Tibial artery (tissue), 4 donors: ENCODE data around the gene NTMT1.

ENCODE experiments used
- DNase-seq, 2 donors: peaks; one replicate each; pipeline ENCODE4 v3.0.0-alpha.2; 2019
- H3K27ac ChIP-seq, 2 donors: fragments of 200-600 bp; sonication (generic) in 1 of 2; 1 replicate in 1 of 2; 2 replicates in 1 of 2; pipeline ENCODE4 v1.5.1; 2018 to 2019; ENCODE audit warnings: mild to moderate bottlenecking in 1 of 2
- H3K27me3 ChIP-seq, 2 donors: fragments of 200-600 bp; sonication (generic) in 1 of 2; one replicate each; pipeline versions ENCODE4 v1.5.1 to v1.6.0; 2016 to 2019
- H3K36me3 ChIP-seq, 3 donors: fragments of 200-600 bp; sonication (generic) in 2 of 3; one replicate each; pipeline ENCODE4 v1.5.1; 2016 to 2019; ENCODE audit warnings: mild to moderate bottlenecking in 2 of 3
- H3K4me1 ChIP-seq, 4 donors: fragments of 200-600 bp; sonication (generic) in 2 of 4; 1 replicate in 3 of 4; 2 replicates in 1 of 4; pipeline ENCODE4 v1.5.1; 2016 to 2019
- H3K4me3 ChIP-seq, 2 donors: fragments of 200-600 bp; sonication (generic) in 1 of 2; 1 replicate in 1 of 2; 2 replicates in 1 of 2; pipeline ENCODE4 v1.5.1; 2018 to 2019; ENCODE audit warnings: mild to moderate bottlenecking in 2 of 2
- H3K9me3 ChIP-seq, 3 donors: fragments of 200-600 bp; sonication (generic) in 1 of 3; one replicate each; pipeline ENCODE4 v1.5.1; 2016 to 2019
- intact Hi-C: fragments of 100-400 bp; cut with DNase I; formaldehyde crosslinking; loops from one replicate; pipeline ENCODE4 v1.15.0; 2023; ENCODE audit warnings: low total_unique reads
- TF ChIP-seq, protein P1 (sequence below), 2 experiments: fragments of 200-600 bp in 1 of 2; fragments of 450-650 bp in 1 of 2; IDR thresholded peaks; one replicate each; pipeline ENCODE4 v1.5.1; 2017 to 2019; ENCODE audit warnings: antibody characterized with exemption in 2 of 2, mild to moderate bottlenecking in 1 of 2, moderate library complexity in 1 of 2

The NTMT1 gene

DNA sequence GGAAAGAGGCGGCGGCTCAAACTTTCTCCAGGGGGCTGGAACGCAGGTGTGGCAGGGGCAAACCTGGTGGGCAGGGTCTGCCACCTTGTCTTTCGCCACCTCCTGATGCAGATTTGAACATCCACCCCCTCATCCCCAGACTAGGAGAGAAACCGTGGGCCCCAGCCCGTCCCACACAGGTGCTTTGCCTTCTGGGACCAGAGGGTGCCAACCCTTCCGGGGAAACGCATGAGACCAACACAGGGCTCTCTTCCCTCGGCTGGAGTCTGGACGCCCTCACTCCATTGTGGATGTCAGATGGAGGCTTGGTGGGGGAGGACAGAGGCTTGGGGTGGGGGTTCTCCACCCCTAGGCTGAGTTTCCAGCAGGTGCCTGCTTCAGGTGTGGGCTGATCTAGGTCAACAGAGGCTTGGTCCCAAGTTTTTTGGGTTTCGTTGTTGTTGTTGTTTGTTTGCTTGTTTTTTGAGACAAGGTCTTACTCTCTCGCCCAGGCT is 14.6 kb upstream of the NTMT1 start:
- TF ChIP-seq, protein P1, sequence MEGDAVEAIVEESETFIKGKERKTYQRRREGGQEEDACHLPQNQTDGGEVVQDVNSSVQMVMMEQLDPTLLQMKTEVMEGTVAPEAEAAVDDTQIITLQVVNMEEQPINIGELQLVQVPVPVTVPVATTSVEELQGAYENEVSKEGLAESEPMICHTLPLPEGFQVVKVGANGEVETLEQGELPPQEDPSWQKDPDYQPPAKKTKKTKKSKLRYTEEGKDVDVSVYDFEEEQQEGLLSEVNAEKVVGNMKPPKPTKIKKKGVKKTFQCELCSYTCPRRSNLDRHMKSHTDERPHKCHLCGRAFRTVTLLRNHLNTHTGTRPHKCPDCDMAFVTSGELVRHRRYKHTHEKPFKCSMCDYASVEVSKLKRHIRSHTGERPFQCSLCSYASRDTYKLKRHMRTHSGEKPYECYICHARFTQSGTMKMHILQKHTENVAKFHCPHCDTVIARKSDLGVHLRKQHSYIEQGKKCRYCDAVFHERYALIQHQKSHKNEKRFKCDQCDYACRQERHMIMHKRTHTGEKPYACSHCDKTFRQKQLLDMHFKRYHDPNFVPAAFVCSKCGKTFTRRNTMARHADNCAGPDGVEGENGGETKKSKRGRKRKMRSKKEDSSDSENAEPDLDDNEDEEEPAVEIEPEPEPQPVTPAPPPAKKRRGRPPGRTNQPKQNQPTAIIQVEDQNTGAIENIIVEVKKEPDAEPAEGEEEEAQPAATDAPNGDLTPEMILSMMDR (IDR thresholded peaks at IDR 0.05): peak in 1 of 2 experiments; percentile 58
- DNase-seq: no peak

DNA sequence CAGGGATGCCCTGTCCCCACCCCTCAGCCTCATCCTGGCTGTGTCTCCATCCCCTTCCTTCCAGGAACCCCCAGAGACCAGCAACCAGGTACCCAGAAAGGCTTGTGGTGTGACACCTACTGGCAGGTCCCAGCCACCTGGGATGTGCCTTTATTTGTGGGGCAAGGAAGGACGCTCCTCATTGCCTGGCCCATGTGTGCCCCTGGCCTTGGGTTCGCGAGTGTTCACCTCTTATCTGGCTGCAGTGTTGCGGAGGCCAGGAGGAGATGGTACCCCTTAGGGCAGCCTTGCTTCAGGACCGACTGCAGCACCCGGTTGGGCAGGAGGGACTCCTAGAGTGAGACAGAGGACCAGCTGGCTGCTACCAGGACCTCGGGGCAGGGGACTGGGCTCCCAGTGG is 13.8 kb upstream of the NTMT1 start:
- no peaks in the 10 kb centered on the region for H3K9me3 ChIP-seq
- no peak overlapping the region for H3K27ac ChIP-seq
- TF ChIP-seq, protein P1 (IDR thresholded peaks at IDR 0.05): no peak
- no peaks in the 10 kb centered on the region for H3K36me3 ChIP-seq
- peaks cover 0 to 51% (median 39%) of the 10 kb centered on the region in 4 donors for H3K4me1 ChIP-seq
- H3K27me3 ChIP-seq: no peaks in the 10 kb centered on the region
- intact Hi-C loops: loop anchor here (10.0 kb wide), 1 partner anchor 217 kb away; no protein-coding TSS in a partner anchor
- H3K4me3 ChIP-seq: no peak overlapping the region
- DNase-seq: no peak

More for the DNA sequence above, 14.6 kb upstream of the NTMT1 start:
- Histone ChIP-seq H3K9me3 (no peaks in the 10 kb centered on the region), H3K4me3 (peak overlapping the region in 1 of 2 donors; percentile 89), H3K27me3 (no peaks in the 10 kb centered on the region), H3K27ac (peak overlapping the region; percentile 94 to 95), H3K4me1 (peaks cover 0 to 52% (median 44%) of the 10 kb centered on the region in 4 donors), H3K36me3 (no peaks in the 10 kb centered on the region)
- intact Hi-C loops: loop anchor here (2.0 to 10.0 kb wide), 2 partner anchors 217 to 473 kb away; no protein-coding TSS in a partner anchor

DNA sequence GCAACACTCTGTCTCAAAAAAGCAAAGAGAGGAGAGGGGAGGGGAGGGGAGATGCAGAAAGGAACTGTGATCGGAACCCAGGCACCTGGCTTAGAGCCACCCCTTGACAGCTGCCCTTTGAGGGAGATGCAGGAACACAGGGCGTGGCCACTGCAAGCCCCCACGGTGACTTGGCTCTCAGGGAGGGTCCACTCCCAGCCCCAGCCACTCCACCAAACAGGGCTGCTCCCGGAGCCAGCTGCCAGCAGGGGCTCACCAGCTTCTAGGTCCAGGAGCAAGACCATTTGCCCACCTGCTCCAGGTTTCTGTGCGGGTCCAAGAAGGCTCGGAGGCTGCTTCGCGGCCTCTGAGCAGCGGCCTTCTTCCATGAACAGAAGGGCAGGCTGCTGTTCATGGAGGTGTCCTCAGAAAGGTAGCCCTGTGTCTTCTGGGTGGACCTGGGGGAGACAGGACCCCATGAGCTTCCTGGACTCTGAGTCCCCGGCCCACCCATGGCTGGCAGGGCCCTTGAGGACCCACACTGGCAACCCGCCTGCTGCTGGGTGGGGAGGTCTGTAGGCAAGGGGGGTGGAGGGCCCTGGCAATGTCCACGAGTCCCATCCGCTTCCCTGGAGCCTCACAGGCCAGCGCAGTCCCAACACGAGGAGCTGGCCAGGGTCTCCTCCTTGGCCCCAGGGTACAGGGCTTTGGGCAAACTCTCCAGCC is 13.0 kb upstream of the NTMT1 start:
- Histone ChIP-seq H3K27ac (peak overlapping the region; percentile 38 to 48), H3K36me3 (no peaks in the 10 kb centered on the region), H3K27me3 (no peaks in the 10 kb centered on the region), H3K4me1 (peaks cover 0 to 43% (median 31%) of the 10 kb centered on the region in 4 donors), H3K4me3 (no peak overlapping the region), H3K9me3 (no peaks in the 10 kb centered on the region)
- TF ChIP-seq, protein P1 (IDR thresholded peaks at IDR 0.05): peak in 1 of 2 experiments; percentile 5
- intact Hi-C loops: loop anchor here (10.0 kb wide), 1 partner anchor 218 kb away; no protein-coding TSS in a partner anchor
- DNase-seq: no peak

DNA sequence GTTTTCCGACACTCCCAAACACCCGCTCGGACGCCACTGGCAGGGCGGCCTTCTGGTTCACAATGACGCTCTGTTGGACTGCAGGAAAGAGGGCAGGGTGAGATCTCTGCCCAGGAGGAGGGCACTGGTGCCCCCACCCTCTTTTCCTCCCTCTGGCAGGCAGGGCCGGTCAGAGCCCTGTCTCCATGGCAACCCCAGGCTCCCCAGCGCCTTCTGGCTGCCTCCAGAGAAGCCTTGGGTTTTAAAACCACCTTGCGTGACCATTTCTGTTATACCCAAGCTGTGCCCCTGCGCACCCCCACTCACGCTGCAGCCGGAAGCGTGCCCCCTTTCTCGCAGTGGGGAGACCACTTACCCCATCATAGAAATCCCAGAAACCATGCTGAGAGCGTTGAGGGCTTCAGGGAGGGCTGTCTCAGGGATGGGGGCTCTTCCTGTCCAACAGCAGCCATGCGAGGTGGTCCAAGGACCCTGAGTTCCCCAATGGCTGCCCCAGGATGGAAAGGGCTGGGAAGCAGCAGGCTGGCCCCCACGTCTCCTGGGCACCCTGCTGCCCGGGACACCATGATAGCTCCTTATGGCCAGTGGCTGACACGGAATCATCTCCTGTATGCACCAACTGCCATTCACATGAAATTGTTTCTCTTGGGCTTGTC is 12.3 kb upstream of the NTMT1 start:
- Histone ChIP-seq H3K27me3 (no peaks in the 10 kb centered on the region), H3K9me3 (no peaks in the 10 kb centered on the region), H3K36me3 (no peaks in the 10 kb centered on the region), H3K27ac (peak overlapping the region; percentile 38 to 48), H3K4me3 (no peak overlapping the region), H3K4me1 (peaks cover 0 to 36% (median 24%) of the 10 kb centered on the region in 4 donors)
- intact Hi-C loops: loop anchor here (10.0 kb wide), 1 partner anchor 219 kb away; no protein-coding TSS in a partner anchor
- no peak for DNase-seq
- TF ChIP-seq, protein P1 (IDR thresholded peaks at IDR 0.05): no peak

DNA sequence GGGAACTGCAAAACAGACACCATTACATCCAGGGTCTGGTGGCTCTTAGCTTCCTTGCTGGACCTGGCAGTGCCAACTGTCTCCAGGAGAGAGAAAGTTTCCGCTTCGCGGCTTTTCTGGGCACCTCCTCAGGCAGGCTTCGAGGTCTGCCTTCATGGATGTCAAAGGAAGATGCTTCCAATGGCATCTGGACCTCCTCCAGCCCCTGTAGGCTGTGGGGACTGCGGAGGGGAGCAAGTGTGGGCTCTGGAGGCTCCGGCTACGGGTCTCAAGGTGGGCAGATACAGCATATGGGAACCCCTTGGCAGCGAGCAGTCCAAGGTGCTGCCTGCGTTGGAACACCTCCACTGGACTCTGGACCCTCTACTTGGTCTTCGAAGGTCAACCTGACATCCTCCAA is 11.0 kb upstream of the NTMT1 start:
- intact Hi-C loops: loop anchor here (10.0 kb wide), 1 partner anchor 220 kb away; no protein-coding TSS in a partner anchor
- peaks cover 0 to 27% (median 13%) of the 10 kb centered on the region in 4 donors for H3K4me1 ChIP-seq
- peaks cover 0 to 6% of the 10 kb centered on the region in 2 donors for H3K27me3 ChIP-seq
- no peak overlapping the region for H3K27ac ChIP-seq
- TF ChIP-seq, protein P1 (IDR thresholded peaks at IDR 0.05): no peak
- H3K36me3 ChIP-seq: no peaks in the 10 kb centered on the region
- no peak overlapping the region for H3K4me3 ChIP-seq
- no peaks in the 10 kb centered on the region for H3K9me3 ChIP-seq
- no peak for DNase-seq
